Measurements from ENCODE around the gene UAP1L1. TPM values are rescaled to one million over a fixed set of nuclear protein-coding genes. Genes with fewer than 3 reads are reported as not detected.
"Not testable (repeated sequence)": the region's sequence is repeated elsewhere in the genome, so short reads cannot be mapped to it uniquely, and the experiment has no call there.

The UAP1L1 gene
- total RNA-seq, 1 donor = 36.9 TPM

- no peaks in the 10 kb centered on the region for H3K4me1 ChIP-seq (ENCODE audit: insufficient read depth, low read length)
- H3K9me3 ChIP-seq (ENCODE audit: low read depth, low read length) = no peaks in the 10 kb centered on the region
- H3K27me3 ChIP-seq (ENCODE audit: insufficient read depth, low read length) = peaks cover 18% of the 10 kb centered on the region
- H3K79me2 ChIP-seq (ENCODE audit: insufficient read depth, low read length) = no peaks in the 10 kb centered on the region
- H3K4me2 ChIP-seq (ENCODE audit: insufficient read depth, low read length) = no peak overlapping the region
- no peak overlapping the region for H3K4me3 ChIP-seq (ENCODE audit: insufficient read depth, low read length)
- peak; percentile 29 for DNase-seq (ENCODE audit: insufficient read length, low spot score, missing footprints)
- H2AFZ ChIP-seq (ENCODE audit: low read length) = no peak overlapping the region
- H3K27ac ChIP-seq (ENCODE audit: low read depth, low read length) = no peak overlapping the region
- no peaks in the 10 kb centered on the region for H3K36me3 ChIP-seq (ENCODE audit: insufficient read depth, low read length)
- H4K20me1 ChIP-seq (ENCODE audit: insufficient read depth, low read length) = no peaks in the 10 kb centered on the region
- no peak for TF ChIP-seq CTCF (IDR thresholded peaks at IDR 0.05; ENCODE audit: extremely low read depth, low read depth, low read length)
Measured at GRCh38 chr9:137058521-137059234, 18.6 kb upstream of the UAP1L1 start.

- no peaks in the 10 kb centered on the region for H3K27me3 ChIP-seq (ENCODE audit: insufficient read depth, low read length)
- H3K4me1 ChIP-seq (ENCODE audit: insufficient read depth, low read length) = no peaks in the 10 kb centered on the region
- H3K79me2 ChIP-seq (ENCODE audit: insufficient read depth, low read length) = no peaks in the 10 kb centered on the region
- no peaks in the 10 kb centered on the region for H3K9me3 ChIP-seq (ENCODE audit: low read depth, low read length)
- H3K27ac ChIP-seq (ENCODE audit: low read depth, low read length) = no peak overlapping the region
- no peak overlapping the region for H3K4me3 ChIP-seq (ENCODE audit: insufficient read depth, low read length)
- no peaks in the 10 kb centered on the region for H3K36me3 ChIP-seq (ENCODE audit: insufficient read depth, low read length)
- no peak for TF ChIP-seq CTCF (IDR thresholded peaks at IDR 0.05; ENCODE audit: extremely low read depth, low read depth, low read length)
- H4K20me1 ChIP-seq (ENCODE audit: insufficient read depth, low read length) = no peaks in the 10 kb centered on the region
- no peak overlapping the region for H2AFZ ChIP-seq (ENCODE audit: low read length)
- H3K4me2 ChIP-seq (ENCODE audit: insufficient read depth, low read length) = no peak overlapping the region
- DNase-seq (ENCODE audit: insufficient read length, low spot score, missing footprints) = no peak
Measured at GRCh38 chr9:137062384-137062783, 14.9 kb upstream of the UAP1L1 start.

- not testable (repeated sequence) for H3K27me3 ChIP-seq (ENCODE audit: insufficient read depth, low read length); H3K4me2 ChIP-seq (ENCODE audit: insufficient read depth, low read length); H3K4me3 ChIP-seq (ENCODE audit: insufficient read depth, low read length); H3K79me2 ChIP-seq (ENCODE audit: insufficient read depth, low read length); H2AFZ ChIP-seq (ENCODE audit: low read length); H4K20me1 ChIP-seq (ENCODE audit: insufficient read depth, low read length); H3K4me1 ChIP-seq (ENCODE audit: insufficient read depth, low read length); H3K9me3 ChIP-seq (ENCODE audit: low read depth, low read length); DNase-seq (ENCODE audit: insufficient read length, low spot score, missing footprints); H3K36me3 ChIP-seq (ENCODE audit: insufficient read depth, low read length); H3K27ac ChIP-seq (ENCODE audit: low read depth, low read length)
Measured at GRCh38 chr9:137062798-137063197, 14.5 kb upstream of the UAP1L1 start.

GRCh38 chr9:137063311-137064026 is 13.8 kb upstream of the UAP1L1 start:
- Histone ChIP-seq H3K27me3 (ENCODE audit: insufficient read depth, low read length) (no peaks in the 10 kb centered on the region), H3K27ac (ENCODE audit: low read depth, low read length) (no peak overlapping the region), H3K4me1 (ENCODE audit: insufficient read depth, low read length) (no peaks in the 10 kb centered on the region), H3K79me2 (ENCODE audit: insufficient read depth, low read length) (no peaks in the 10 kb centered on the region), H4K20me1 (ENCODE audit: insufficient read depth, low read length) (peaks cover 5% of the 10 kb centered on the region), H3K36me3 (ENCODE audit: insufficient read depth, low read length) (no peaks in the 10 kb centered on the region), H3K9me3 (ENCODE audit: low read depth, low read length) (no peaks in the 10 kb centered on the region), H3K4me2 (ENCODE audit: insufficient read depth, low read length) (no peak overlapping the region), H3K4me3 (ENCODE audit: insufficient read depth, low read length) (no peak overlapping the region), H2AFZ (ENCODE audit: low read length) (no peak overlapping the region)
- DNase-seq (ENCODE audit: insufficient read length, low spot score, missing footprints) = peak; percentile 78
- TF ChIP-seq CTCF (IDR thresholded peaks at IDR 0.05; ENCODE audit: extremely low read depth, low read depth, low read length) = no peak

All from osteoblast (primary cell).